Superior temporal gyrus (tissue), 1 donor: ENCODE measurements around the gene METAP1D.

Experiments
- DNase-seq: peaks from one replicate; pipeline ENCODE4 v3.0.0-alpha.2; 2016; ENCODE audit errors: extremely low spot score

The METAP1D gene

GRCh38 chr2:172091761-172092566 lies 92.2 kb downstream of the METAP1D start:
- no peak for DNase-seq

DNA sequence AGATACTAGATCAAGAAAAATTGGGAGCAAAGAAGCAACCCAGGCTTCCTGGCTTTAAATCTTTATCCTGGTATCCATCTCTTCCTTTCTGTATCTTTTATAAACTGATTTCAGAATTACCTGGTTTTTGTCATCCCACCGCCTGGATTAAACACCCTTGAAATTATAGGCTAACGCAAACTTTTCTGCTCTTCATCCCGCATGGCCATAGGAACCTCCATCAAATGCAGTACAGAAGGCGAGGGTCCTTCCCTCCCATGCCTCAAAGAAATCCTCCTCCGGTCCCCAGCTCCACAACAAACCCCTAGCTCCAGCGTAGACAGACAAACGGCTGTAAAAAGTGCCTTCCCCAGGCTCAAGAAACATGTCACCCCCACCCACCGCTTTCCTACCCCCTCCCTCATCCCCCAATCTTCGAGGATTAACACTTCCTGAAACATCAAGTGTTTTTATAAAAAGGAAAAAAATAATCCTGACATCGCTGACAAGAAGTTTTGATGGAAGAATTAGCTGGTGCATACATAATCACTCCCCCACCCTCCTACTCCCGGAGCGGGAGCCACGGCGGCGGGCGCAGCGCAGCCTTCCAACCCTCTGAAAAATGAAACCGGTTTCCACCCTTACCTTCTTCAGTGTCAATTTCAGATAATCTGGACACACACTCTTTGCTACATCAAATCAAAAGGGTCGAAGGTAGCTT lies 93.1 kb downstream of the METAP1D start:
- DNase-seq = no peak

DNA sequence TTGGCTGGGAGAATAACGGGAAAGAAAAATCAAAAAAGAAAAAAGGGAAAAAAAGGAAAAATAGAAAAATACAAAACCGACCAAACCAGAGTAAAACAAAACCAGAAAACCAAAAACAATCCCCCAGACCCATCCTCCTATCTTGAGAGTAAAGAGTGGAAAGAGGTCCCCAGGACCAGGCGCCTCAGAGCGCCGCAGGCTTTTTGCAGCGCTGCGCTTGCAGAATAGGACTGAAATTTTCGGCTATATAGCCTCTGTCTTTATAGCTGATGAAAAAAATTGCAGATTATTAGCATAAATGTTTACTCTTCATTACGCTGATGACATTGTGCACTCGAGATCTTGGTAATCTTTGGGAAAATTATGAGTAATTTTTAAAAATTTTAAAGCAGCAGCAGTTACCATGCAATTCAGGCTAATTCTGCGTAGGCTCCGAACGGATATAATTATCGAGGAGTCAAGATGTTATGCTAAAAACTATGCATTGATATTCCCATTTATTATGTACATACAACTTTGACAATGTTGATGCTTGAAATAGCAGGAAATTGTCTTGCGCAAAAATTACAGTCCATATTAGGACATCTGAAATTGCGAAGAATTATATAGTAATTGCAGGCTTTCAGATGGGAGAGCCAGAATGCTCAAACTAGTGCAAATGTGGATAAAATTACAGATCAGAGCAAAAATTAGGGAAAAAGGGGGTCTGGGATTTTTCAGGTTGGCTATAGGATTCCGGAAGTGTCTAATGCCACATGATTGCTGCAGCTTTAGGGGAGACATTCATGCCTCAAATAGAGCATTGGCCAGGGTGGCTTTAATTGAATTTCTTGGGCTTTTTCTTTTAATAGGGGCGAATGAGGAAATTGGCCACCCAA lies 93.9 kb downstream of the METAP1D start:
- DNase-seq = no peak

DNA sequence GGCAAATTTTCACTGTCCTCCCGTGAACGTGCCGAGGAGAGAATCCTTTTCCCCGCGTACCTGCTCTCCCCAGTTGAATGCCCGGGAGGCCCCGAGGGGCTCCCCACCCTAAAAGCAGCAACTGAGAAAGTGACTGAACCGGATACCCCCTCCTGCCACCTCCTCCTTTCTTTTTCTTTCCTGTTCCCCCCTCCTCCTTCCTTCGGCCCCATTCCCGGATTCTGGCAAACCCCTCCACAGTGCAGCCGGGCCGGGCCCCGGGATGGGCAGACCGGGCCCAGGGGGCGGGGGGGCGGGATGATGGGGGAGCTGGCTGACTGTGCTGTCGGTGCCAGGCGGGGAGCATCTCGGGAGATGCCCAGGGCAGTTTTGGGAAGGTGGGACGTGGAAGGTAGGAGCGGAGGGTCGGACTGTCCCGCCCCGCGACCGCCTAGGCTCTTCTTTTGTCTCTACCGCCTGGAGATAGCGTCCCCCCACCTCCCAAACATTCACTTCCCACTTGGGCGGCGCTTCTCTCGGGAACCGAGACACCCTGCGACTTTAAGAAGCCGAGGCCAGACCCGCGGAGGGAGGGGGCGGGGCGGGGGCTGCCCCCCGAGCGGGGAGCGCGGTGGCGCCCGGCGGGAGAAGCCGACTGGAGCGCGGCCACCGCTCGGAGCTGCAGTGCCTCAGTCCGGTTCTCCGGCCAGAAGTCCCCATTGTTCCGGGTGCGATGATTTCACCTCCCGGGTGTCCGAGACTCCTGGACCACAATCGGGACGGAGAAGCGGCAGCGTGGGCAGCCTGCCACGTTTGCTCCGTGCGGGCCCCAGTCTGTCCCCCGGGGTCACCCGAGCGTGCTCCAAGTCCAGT lies 94.8 kb downstream of the METAP1D start:
- no peak for DNase-seq

DNA sequence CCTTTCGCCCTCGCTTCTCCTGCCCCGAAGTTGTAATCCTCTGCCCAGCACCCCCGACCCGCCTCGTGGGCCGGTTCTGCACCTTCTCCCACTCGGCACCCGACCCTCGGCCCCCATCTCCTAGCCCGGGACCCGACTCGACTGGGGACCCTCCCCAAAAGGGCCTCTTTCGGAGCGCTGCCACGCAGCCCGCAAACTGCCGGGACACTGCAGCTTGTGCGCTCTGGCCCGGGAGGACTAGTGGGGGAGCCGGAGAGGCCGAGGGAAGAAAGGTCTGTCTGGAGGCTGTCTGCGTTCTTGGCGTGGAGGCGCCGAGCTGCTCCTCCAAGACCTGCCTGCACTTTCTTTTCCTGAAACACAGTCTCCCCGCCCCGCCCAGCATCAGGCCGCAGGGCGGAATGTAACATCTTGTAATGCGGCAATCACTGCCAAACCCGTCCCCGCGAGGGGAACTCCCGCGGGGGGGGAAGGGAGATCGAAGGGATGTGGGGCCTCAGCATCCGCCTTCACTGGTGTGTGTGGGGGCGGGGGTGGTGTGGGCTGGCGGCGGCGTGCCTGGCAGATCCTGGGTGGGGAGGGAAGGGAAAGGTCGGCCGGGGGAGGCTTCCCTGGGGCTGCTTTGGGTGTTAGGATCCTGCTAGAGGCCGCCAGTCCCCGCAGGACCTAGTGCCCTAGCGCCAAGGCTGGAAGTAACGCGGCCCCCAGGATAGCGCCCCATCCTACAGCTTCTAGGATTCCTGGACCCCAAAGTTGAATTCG lies 95.6 kb downstream of the METAP1D start:
- no peak for DNase-seq

DNA sequence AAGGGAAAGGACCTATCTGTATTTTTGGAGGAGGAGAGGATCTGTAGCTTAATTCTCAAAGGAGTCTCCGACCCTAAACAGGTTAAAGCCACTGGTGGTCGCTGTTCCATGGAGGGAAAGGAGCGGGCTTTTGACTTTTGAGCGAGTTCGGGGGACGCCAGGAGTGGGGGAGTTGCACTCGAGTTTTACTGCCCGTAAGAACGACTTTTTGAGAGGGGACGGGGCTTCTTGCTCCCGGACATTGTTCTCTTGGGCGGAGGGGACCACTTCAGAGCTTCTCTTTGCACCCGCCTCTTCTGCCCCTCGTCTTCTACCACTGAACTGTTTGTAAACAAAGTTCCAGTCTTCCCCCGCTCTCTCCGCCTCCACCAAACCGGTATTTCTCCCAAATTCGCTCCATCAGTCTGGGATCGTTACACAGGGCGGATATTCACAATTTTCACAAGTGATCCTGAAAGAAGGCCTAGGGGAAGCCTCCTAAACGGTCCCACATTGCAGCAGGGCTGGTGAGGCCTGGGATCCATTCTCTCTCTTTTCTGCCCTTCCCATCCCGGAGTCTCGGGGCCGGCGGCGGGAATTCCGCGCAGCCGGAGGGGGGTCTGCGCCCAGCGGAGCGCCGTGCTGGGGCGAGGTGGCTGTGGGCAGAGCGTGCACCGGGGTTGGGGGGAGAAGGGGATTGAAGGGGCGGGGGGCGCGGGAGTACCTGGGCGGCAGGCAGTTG lies 96.3 kb downstream of the METAP1D start:
- DNase-seq = no peak

DNA sequence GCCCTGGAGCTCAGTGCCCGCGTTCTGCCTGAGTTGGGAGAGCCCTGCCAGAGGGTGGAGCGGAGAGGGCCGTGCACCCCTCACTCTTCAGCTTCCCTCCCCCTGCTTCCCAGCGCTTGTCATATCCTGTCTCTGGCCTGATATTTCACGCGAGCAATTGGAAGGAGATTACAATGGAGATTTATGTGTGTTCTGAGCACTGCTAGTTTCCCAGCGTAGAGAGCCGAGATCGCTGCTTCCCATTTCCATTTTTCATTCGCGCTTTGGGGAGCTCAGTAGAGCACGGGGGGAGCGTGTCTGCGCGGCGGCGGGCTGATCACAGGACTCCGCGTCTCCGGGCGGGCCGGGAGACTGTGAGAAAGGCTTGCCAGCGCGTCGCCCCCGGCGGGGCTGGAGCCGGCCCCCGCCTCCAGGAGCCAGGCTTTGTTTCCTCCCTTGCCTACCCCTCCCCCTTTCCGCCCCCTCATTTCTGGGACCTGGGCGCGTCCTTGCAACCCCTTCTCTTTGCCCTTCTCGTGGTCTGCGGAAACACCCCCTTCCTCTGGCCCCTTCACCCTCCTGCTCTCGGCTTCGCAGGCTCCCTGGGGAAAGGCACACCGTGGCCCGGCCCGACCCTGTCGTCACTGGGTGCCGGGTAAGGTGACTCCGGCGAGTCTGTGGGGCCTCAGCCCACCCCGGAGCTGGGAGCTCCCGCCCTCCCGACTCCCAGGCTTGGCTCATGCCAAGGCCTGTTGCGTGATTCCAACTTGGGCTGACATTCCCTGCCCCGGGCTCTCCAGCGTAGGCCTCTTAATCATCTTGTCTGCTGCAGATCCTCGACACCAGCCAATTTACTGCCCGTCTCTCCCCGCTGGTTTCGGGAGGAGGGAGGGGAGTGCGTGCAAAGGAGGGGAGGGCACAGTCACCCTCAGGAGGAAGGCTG lies 97.1 kb downstream of the METAP1D start:
- no peak for DNase-seq

GRCh38 chr2:172097557-172098131 lies 97.9 kb downstream of the METAP1D start:
- no peak for DNase-seq

DNA sequence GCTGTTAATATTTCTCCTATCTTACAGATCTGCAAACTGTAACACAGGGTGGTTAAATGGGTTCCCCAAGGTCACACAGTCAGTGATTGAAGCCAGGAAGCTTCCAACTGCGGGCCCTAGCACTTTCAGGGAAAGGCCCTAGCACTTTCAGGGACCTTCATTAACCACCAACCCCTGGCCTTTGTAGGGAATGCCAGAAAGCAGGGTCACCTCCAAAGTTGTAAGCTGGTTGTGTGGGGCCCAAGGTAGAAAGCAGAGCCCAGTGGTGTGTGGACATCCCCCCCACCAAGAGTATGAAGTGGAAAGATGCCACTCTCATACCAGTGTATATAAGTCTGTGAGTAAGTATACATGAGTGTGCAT lies 98.5 kb downstream of the METAP1D start:
- DNase-seq = no peak

- no peak for DNase-seq
Measured at GRCh38 chr2:172098650-172099471, 99.1 kb downstream of the METAP1D start.

DNA sequence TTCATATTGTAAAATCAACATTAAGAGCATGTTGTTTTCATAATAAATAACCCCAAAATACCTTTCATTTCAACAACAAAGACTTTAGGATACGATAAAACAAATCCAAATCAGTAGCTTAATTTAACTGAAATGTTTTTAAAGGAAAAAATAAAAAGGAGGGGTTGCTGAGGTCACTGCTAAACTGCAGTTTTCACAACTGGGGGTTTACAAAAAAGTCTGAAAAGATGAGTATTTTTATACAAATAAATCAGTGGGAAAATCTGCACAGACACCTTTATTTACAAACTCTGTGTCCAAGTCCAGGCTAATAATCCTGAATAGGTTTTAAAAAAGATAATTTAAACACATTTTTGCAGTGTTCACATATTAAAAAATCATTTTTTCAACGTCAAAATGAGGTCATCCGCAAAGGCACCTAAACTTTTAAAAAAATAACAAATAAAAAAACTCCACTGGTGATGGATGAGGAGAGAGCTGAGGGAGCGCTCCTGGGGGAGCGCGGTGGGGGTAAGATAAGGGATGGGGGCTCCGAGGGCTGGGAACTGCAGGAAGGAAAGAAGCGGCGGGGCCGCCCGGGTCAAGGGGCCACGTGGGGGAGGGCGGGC lies 99.8 kb downstream of the METAP1D start:
- DNase-seq = no peak

- DNase-seq = no peak
Measured at GRCh38 chr2:172100080-172100934, 100.6 kb downstream of the METAP1D start.

DNA sequence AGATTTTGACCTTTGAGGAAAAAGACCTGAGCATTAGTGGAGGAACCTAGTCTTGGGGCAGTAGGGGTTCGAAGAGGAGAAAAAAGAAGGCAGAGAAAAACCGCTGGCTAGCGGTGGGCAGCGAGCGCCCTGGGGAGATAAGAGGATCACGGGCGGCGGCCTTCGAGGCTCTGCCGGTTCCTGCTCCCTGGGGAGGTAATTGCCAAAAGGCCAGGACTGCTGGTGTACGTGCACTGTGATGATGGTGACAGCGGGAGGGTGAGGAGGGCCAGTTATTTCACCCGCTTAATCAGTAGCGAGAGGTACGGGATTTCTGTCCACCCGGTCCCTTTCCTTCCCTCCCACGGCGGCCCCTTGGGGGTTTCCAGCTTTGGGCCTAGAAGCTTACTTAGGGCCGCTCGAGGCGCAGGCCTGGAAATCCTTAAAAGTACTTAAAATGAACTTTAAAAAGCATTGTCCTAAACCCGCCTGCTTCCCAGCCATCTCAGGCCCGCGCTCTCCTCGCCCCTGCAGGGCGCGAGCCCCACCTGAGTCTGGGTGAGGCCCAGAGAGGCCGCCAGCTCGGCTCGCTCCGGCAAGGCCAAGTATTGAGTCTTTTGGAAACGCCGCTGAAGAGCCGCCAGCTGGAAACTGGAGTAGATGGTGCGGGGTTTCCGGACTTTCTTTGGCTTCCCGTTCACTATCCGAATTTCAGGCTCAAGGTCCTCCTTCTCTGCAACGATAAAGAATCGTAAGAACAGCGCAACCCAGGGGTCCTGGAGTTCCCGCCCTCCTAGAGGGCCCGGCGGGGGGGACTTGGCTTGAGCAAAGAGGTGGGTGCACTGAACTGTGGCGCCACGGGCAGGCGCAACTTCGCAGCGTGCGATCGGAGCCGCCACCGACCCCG lies 101.4 kb downstream of the METAP1D start:
- DNase-seq = no peak

DNA sequence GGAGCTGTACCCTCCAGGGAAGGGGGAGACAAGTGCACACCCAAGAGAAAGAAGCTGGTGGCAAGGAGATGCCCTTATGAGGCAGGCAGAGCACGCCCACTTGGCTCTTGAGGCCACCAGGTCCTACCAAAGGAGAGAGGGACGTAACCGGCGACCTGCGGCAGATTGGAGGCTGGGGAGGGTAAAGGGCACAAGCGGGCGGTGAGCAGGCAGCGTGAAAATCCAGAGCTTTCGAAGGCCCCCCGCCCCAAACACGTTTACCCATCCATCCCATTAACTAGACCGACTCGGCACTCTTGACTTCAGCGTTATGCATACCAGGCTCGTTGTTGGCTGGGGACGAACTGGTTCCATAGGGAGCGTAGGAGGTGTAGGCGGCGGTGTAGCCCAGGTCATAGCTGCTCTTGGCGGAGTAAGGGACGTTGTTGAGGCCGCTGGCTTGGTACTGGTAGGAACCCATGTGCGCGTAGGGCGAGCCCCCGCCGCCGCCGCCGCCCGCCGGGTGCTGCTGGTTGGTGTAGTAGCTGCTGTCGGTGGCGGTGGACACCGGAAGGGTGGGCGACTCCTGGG lies 102.2 kb downstream of the METAP1D start:
- no peak for DNase-seq
